Stimulated activated CD8-positive, alpha-beta memory T cell treated with anti-CD3 and anti-CD28 coated beads, Interleukin-7, amount 100 ng/mL, for 48 hours (primary cell): ENCODE results near the gene APC2.

Source experiments
- DNase-seq, 2 donors: peaks; one replicate each; pipeline ENCODE4 v3.0.0-alpha.2; 2020; ENCODE audit warnings: low read depth in 1 of 2; ENCODE audit errors: extremely low read depth in 1 of 2

APC2 gene

DNA sequence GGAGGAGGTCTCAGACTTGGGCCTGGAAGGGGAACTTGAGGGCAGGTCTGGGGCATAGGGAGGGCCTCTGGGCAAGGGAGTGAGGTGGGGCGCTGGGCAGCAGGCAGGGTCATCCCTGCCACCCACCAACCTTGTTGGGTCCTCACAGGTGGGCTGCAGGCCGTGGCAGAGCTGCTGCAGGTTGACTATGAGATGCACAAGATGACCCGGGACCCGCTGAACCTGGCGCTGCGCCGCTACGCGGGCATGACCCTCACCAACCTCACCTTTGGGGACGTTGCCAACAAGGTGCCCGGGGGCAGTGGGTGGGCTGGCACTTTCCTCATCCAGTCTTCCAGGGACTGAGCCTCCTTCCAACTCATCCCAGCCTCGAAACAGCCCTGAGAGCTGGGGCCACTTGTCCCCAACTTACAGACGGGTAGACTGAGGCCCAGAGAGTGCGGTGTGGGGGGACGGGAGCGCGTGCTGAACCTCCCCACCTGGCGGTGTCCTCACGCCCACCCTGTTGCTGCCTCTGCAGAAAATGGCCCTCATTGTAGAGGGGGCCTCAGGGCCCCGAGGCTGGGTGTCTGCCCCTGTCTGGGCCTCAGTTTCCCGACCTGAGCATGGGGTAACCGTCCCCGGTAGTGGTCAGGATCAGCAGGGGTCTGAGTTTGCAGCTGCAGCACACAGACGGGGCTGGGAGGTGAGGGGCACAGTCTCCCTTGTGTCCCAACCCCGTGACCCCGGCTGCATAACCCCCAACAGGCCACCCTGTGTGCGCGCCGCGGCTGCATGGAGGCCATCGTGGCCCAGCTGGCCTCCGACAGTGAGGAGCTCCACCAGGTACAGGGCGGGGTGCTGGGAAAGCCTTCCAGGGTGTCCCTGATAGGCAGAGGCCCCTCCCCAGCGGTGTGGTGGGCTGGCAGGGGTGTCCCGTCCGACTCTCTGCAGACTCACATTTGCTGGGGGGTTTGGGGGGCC is 10.4 kb downstream of the APC2 start:
- DNase-seq: no peak

DNA sequence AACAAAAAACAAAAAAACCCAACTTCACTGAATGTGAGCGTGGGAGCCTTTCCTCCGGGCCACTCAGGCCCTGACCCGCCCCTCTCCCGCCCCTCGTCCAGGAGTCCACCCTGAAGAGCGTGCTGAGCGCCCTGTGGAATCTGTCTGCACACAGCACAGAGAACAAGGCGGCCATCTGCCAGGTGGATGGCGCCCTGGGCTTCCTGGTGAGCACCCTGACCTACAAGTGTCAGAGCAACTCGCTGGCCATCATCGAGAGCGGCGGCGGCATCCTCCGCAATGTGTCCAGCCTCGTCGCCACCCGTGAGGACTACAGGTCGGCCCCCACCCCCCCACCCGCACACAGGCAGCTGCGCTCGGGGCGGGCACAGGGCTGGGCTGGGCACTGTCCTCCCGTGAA is 11.9 kb downstream of the APC2 start:
- DNase-seq: no peak

GRCh38 chr19:1465191-1466016 is 15.5 kb downstream of the APC2 start:
- no peak for DNase-seq

- DNase-seq: no peak
Observed at GRCh38 chr19:1466018-1466460, 16.1 kb downstream of the APC2 start.

DNA sequence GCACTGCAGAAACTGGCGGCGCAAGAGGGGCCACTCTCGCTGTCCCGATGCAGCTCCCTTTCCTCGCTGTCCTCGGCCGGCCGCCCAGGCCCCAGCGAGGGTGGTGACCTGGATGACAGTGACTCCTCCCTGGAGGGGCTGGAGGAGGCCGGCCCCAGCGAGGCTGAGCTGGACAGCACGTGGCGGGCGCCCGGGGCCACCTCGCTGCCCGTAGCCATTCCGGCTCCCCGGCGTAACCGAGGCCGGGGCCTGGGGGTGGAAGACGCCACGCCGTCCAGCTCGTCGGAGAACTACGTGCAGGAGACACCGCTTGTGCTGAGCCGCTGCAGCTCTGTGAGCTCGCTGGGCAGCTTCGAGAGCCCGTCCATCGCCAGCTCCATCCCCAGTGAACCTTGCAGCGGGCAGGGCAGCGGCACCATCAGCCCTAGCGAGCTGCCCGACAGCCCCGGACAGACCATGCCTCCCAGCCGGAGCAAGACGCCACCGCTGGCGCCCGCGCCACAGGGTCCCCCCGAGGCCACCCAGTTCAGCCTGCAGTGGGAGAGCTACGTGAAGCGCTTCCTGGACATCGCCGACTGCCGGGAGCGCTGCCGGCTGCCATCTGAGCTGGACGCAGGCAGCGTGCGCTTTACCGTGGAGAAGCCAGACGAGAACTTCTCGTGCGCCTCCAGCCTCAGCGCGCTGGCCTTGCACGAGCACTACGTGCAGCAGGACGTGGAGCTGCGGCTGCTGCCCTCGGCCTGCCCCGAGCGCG is 16.7 kb downstream of the APC2 start:
- no peak for DNase-seq

DNA sequence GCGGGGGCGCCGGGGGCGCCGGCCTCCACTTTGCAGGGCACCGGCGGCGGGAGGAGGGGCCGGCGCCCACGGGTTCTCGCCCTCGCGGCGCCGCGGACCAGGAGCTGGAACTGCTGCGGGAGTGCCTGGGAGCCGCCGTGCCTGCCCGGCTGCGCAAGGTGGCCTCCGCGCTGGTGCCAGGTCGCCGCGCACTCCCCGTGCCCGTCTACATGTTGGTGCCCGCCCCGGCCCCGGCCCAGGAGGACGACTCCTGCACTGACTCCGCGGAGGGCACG is 17.2 kb downstream of the APC2 start:
- DNase-seq: no peak

GRCh38 chr19:1467490-1468273 is 17.8 kb downstream of the APC2 start:
- DNase-seq: no peak

GRCh38 chr19:1468274-1468820 is 18.4 kb downstream of the APC2 start:
- DNase-seq: no peak

- no peak for DNase-seq
Observed at GRCh38 chr19:1468821-1469254, 18.9 kb downstream of the APC2 start.

DNA sequence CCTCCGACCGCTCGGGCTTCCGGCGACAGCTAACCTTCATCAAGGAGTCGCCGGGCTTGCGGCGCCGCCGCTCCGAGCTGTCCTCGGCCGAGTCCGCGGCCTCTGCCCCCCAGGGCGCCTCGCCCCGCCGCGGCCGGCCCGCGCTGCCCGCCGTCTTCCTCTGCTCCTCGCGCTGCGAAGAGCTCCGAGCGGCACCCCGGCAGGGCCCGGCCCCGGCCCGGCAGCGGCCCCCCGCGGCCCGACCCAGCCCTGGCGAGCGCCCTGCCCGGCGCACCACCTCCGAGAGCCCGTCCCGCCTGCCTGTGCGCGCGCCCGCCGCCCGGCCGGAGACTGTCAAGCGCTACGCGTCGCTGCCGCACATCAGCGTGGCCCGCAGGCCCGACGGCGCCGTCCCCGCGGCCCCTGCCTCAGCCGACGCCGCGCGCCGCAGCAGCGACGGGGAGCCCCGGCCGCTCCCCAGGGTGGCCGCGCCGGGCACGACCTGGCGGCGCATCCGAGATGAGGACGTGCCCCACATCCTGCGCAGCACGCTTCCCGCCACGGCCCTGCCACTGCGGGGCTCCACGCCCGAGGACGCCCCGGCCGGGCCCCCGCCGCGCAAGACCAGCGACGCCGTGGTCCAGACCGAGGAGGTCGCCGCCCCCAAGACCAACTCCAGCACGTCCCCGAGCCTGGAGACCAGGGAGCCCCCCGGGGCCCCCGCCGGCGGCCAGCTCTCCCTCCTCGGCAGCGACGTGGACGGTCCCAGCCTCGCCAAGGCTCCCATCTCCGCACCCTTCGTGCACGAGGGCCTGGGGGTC is 19.5 kb downstream of the APC2 start:
- no peak for DNase-seq

GRCh38 chr19:1470055-1470304 is 20.1 kb downstream of the APC2 start:
- no peak for DNase-seq

GRCh38 chr19:1470305-1471009 is 20.5 kb downstream of the APC2 start:
- DNase-seq: peak; percentile 50 to 65

GRCh38 chr19:1471010-1471514 is 21.1 kb downstream of the APC2 start:
- no peak for DNase-seq

- DNase-seq: no peak
Observed at GRCh38 chr19:1471515-1472160, 21.7 kb downstream of the APC2 start.

GRCh38 chr19:1472231-1473084 is 22.5 kb downstream of the APC2 start:
- DNase-seq: no peak

DNA sequence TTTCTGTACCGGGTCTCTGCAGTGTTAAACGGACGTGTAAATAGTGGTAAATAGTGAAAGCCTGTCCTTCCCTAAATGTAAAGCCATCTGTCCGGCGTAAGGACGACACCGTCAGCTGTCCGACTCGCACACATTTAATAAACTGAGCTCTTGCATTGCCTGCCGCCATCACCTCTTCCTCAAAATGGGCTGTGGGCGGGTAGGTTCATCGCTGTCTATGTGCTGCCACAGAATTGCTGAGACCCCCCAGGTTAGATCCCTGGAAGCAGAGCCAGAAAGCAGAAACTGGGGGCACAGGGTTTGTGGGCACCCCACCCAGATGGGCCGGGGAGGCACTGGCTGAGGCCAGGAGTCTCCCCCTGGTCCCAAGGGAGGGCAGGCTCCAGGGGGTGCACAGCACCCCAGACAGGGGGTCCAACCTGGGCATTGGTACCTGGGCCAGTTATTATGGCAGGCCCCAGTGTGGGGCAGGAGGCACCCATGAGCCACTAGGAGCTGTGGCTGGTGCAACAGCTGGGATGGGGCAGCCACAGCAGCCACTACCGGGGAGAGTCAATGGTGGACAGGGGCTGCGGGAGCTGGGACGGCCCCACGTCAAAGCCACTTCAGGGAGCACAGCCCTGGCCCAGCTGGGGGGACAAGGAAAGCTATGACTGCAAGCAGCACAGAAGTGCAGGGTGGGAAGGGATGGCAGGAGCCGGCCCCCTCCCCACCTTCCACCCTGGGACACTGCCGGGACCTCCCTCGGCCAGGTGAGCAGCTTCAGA is 23.3 kb downstream of the APC2 start:
- DNase-seq: no peak
